Astrocyte (in vitro differentiated cells and primary cell): ENCODE results near the gene CCDC77. TPM values are rescaled to one million over a fixed set of nuclear protein-coding genes. Genes with fewer than 3 reads are reported as not detected.
"Not testable (repeated sequence)": the region's sequence is repeated elsewhere in the genome, so short reads cannot be mapped to it uniquely, and the experiment has no call there.

Experiments
- DNase-seq: peaks from one replicate; pipeline ENCODE4 v3.0.0-alpha.2; 2010; ENCODE audit warnings: low read depth
- FAIRE-seq: peaks from 2 replicates; lab custom pipeline; 2011; peaks lifted over from hg19 to GRCh38; lab: Jason Lieb, UNC
- H2AFZ ChIP-seq: 2 replicates; pipeline ENCODE4 v1.6.0; 2012; ENCODE audit warnings: low read depth, low read length, inconsistent platforms
- H3K27ac ChIP-seq: 2 replicates; pipeline ENCODE4 v1.5.1; 2011; ENCODE audit warnings: low read depth, low read length, inconsistent platforms
- H3K27me3 ChIP-seq: 2 replicates; pipeline ENCODE4 v1.6.0; 2011; ENCODE audit warnings: low read length, inconsistent platforms; ENCODE audit not compliant: insufficient read depth
- H3K36me3 ChIP-seq: 2 replicates; pipeline ENCODE4 v1.5.1; 2011; ENCODE audit warnings: low read length, inconsistent platforms; ENCODE audit not compliant: insufficient read depth
- H3K4me1 ChIP-seq: 2 replicates; pipeline ENCODE4 v1.5.1; 2011; ENCODE audit warnings: low read length, inconsistent platforms; ENCODE audit not compliant: insufficient read depth
- H3K4me2 ChIP-seq: 2 replicates; pipeline ENCODE4 v1.6.0; 2012; ENCODE audit warnings: low read length, inconsistent platforms
- H3K4me3 ChIP-seq: 2 replicates; pipeline ENCODE4 v1.5.1; 2011; ENCODE audit warnings: low read depth, mild to moderate bottlenecking, low read length, inconsistent platforms; ENCODE audit not compliant: insufficient read depth
- H3K79me2 ChIP-seq: 2 replicates; pipeline ENCODE4 v1.6.0; 2012; ENCODE audit warnings: mild to moderate bottlenecking, low read length, inconsistent platforms; ENCODE audit not compliant: insufficient read depth
- H3K9ac ChIP-seq: 2 replicates; pipeline ENCODE4 v1.6.0; 2012; ENCODE audit warnings: mild to moderate bottlenecking, low read length, inconsistent platforms
- H3K9me3 ChIP-seq: 2 replicates; pipeline ENCODE4 v1.5.1; 2012; ENCODE audit warnings: low read depth, mild to moderate bottlenecking, low read length, inconsistent platforms; ENCODE audit not compliant: insufficient read depth
- H4K20me1 ChIP-seq: 2 replicates; pipeline ENCODE4 v1.6.0; 2012; ENCODE audit warnings: low read length, inconsistent platforms; ENCODE audit not compliant: insufficient read depth
- H3K27ac Mint-ChIP-seq: one replicate; pipeline ENCODE4 v1.8.0; 2021; ENCODE audit warnings: mild to moderate bottlenecking, mixed read lengths; ENCODE audit not compliant: unreplicated experiment
- H3K27me3 Mint-ChIP-seq: one replicate; pipeline ENCODE4 v1.8.0; 2021; ENCODE audit warnings: low read depth, mixed read lengths; ENCODE audit not compliant: unreplicated experiment
- H3K36me3 Mint-ChIP-seq: one replicate; pipeline ENCODE4 v1.8.0; 2021; ENCODE audit warnings: low read depth, mixed read lengths; ENCODE audit not compliant: unreplicated experiment
- H3K4me1 Mint-ChIP-seq: one replicate; pipeline ENCODE4 v1.8.0; 2021; ENCODE audit warnings: low read depth, mixed read lengths; ENCODE audit not compliant: unreplicated experiment
- H3K4me3 Mint-ChIP-seq: one replicate; pipeline ENCODE4 v1.8.0; 2021; ENCODE audit warnings: mild to moderate bottlenecking, moderate library complexity, mixed read lengths; ENCODE audit not compliant: unreplicated experiment
- H3K9me3 Mint-ChIP-seq: one replicate; pipeline ENCODE4 v1.8.0; 2021; ENCODE audit warnings: mild to moderate bottlenecking, mixed read lengths; ENCODE audit not compliant: unreplicated experiment
- CTCF ChIP-seq: IDR thresholded peaks from 2 replicates; pipeline ENCODE4 v1.5.1; 2011; ENCODE audit warnings: low read depth, mild to moderate bottlenecking, inconsistent platforms, low read length, moderate library complexity; ENCODE audit not compliant: insufficient read depth
- EZH2 ChIP-seq: IDR thresholded peaks from 2 replicates; pipeline ENCODE4 v1.6.1; 2012; ENCODE audit warnings: mild to moderate bottlenecking, low read length, inconsistent platforms; ENCODE audit not compliant: insufficient read depth
- total RNA-seq: library from RNA; stranded (reverse); gene quantifications from 2 replicates; pipeline ENCODE4 v1.2.1, GENCODE V29; 2021

The CCDC77 gene
- total RNA-seq, 1 donor from 2014 or later: 9.3 TPM

DNA sequence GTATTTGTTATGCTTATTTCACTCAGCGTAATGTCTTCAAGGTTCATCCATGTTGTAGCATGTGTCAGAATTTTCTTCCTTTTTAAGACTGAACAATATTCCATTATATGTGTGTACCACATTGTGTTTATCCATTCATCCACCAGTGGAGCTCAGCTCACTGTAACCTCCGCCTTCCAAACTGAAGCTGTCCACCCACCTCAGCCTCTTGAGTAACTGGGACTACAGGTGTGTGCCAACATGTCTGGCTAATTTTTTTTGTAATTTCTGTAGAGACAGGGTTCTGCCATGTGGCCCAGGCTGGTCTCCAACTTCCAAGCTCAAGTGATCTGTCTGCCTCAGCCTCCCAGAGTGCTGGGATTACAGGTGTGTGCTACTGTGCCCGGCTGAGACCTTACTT is 21.1 kb downstream of the CCDC77 start:
- peaks cover 15% of the 10 kb centered on the region for H3K36me3 Mint-ChIP-seq
- Histone ChIP-seq H3K4me2 (no peak overlapping the region), H3K9ac (no peak overlapping the region), H4K20me1 (no peaks in the 10 kb centered on the region), H2AFZ (no peak overlapping the region), H3K36me3 (peaks cover 7% of the 10 kb centered on the region), H3K79me2 (no peaks in the 10 kb centered on the region), H3K4me3 (no peak overlapping the region), H3K27ac (no peak overlapping the region), H3K4me1 (no peaks in the 10 kb centered on the region), H3K27me3 (no peaks in the 10 kb centered on the region), H3K9me3 (no peaks in the 10 kb centered on the region)
- H3K27me3 Mint-ChIP-seq: no peaks in the 10 kb centered on the region
- no peak for FAIRE-seq
- no peaks in the 10 kb centered on the region for H3K4me1 Mint-ChIP-seq
- H3K27ac Mint-ChIP-seq: no peak overlapping the region
- H3K9me3 Mint-ChIP-seq: no peaks in the 10 kb centered on the region
- no peak overlapping the region for H3K4me3 Mint-ChIP-seq
- TF ChIP-seq CTCF (no peak), EZH2 (no peak)
- DNase-seq: no peak

- H3K4me1 ChIP-seq, H3K27ac ChIP-seq, DNase-seq, H3K4me1 Mint-ChIP-seq, H2AFZ ChIP-seq, H4K20me1 ChIP-seq, H3K36me3 Mint-ChIP-seq, H3K9ac ChIP-seq, FAIRE-seq, H3K4me3 ChIP-seq, H3K4me3 Mint-ChIP-seq, H3K9me3 Mint-ChIP-seq, H3K79me2 ChIP-seq, H3K9me3 ChIP-seq, H3K4me2 ChIP-seq, H3K27me3 ChIP-seq, H3K27ac Mint-ChIP-seq, H3K27me3 Mint-ChIP-seq: not testable (repeated sequence)
- peaks cover 28% of the 10 kb centered on the region for H3K36me3 ChIP-seq
These were observed 34.3 kb downstream of the CCDC77 start for GRCh38 chr12:435737-436136.

- TF ChIP-seq CTCF (peak; percentile 86), EZH2 (no peak)
- no peaks in the 10 kb centered on the region for H3K27me3 ChIP-seq
- no peaks in the 10 kb centered on the region for H3K9me3 Mint-ChIP-seq
- H2AFZ ChIP-seq: no peak overlapping the region
- no peak overlapping the region for H3K27ac ChIP-seq
- no peaks in the 10 kb centered on the region for H3K4me1 Mint-ChIP-seq
- no peaks in the 10 kb centered on the region for H4K20me1 ChIP-seq
- no peaks in the 10 kb centered on the region for H3K9me3 ChIP-seq
- H3K4me3 Mint-ChIP-seq: no peak overlapping the region
- DNase-seq (no peak), FAIRE-seq (peak; percentile 26)
- no peaks in the 10 kb centered on the region for H3K27me3 Mint-ChIP-seq
- no peak overlapping the region for H3K4me3 ChIP-seq
- H3K36me3 ChIP-seq: peaks cover 8% of the 10 kb centered on the region
- no peak overlapping the region for H3K27ac Mint-ChIP-seq
- H3K9ac ChIP-seq: no peak overlapping the region
- H3K36me3 Mint-ChIP-seq: peaks cover 4% of the 10 kb centered on the region
- H3K4me1 ChIP-seq: no peaks in the 10 kb centered on the region
- H3K4me2 ChIP-seq: no peak overlapping the region
- no peaks in the 10 kb centered on the region for H3K79me2 ChIP-seq
These were observed 40.9 kb downstream of the CCDC77 start for GRCh38 chr12:442235-442884.
